T1000 (cell line): ENCODE measurements around the gene ZCCHC24.

Source experiments
- DNase-seq: peaks from one replicate; lab custom pipeline; 2025; ENCODE audit warnings: mixed read lengths; lab: John Stamatoyannopoulos, UW

ZCCHC24 gene

GRCh38 chr10:79445161-79445976 is at the start of gene ZCCHC24:
Gene ZCCHC24, minus strand, starts transcription at chr10:79445624. Its CDS starts 184 bp downstream, at chr10:79445440.
- DNase-seq: peak; percentile 99

GRCh38 chr10:79493806-79494205 is 48.4 kb upstream of the ZCCHC24 start:
- DNase-seq: no peak

- no peak for DNase-seq
Measured at GRCh38 chr10:79492839-79493238, 47.4 kb upstream of the ZCCHC24 start.

- no peak for DNase-seq
Measured at GRCh38 chr10:79492256-79492655, 46.8 kb upstream of the ZCCHC24 start.

GRCh38 chr10:79491143-79491835 is 45.9 kb upstream of the ZCCHC24 start:
- DNase-seq: no peak

GRCh38 chr10:79490400-79491142 is 45.1 kb upstream of the ZCCHC24 start:
- no peak for DNase-seq

GRCh38 chr10:79488870-79489269 is 43.4 kb upstream of the ZCCHC24 start:
- no peak for DNase-seq

GRCh38 chr10:79488336-79488735 is 42.9 kb upstream of the ZCCHC24 start:
- peak; percentile 34 for DNase-seq

- DNase-seq: peak; percentile 42
Measured at GRCh38 chr10:79487296-79488194, 42.1 kb upstream of the ZCCHC24 start.

GRCh38 chr10:79484476-79484875 is 39.1 kb upstream of the ZCCHC24 start:
- no peak for DNase-seq

- DNase-seq: no peak
Measured at GRCh38 chr10:79483948-79484347, 38.5 kb upstream of the ZCCHC24 start.

GRCh38 chr10:79483299-79483698 is 37.9 kb upstream of the ZCCHC24 start:
- DNase-seq: no peak

- no peak for DNase-seq
Measured at GRCh38 chr10:79482741-79483140, 37.3 kb upstream of the ZCCHC24 start.

GRCh38 chr10:79482304-79482703 is 36.9 kb upstream of the ZCCHC24 start:
- no peak for DNase-seq

GRCh38 chr10:79479283-79479909 is 34.0 kb upstream of the ZCCHC24 start:
- DNase-seq: no peak

- no peak for DNase-seq
Measured at GRCh38 chr10:79477456-79477855, 32.0 kb upstream of the ZCCHC24 start.

- no peak for DNase-seq
Measured at GRCh38 chr10:79476645-79477044, 31.2 kb upstream of the ZCCHC24 start.

GRCh38 chr10:79475877-79476276 is 30.5 kb upstream of the ZCCHC24 start:
- no peak for DNase-seq

- DNase-seq: no peak
Measured at GRCh38 chr10:79475119-79475653, 29.8 kb upstream of the ZCCHC24 start.

- no peak for DNase-seq
Measured at GRCh38 chr10:79473496-79474095, 28.2 kb upstream of the ZCCHC24 start.
